Panc1 (cell line): ENCODE measurements around the gene SSH2.
A peak's percentile ranks its signal among the peaks of the same experiment; 100 is the strongest.

Source experiments
- CTCF ChIP-seq: fragments of 450-650 bp; IDR thresholded peaks from 2 replicates; pipeline ENCODE4 v1.5.1; 2017; ENCODE audit warnings: mild to moderate bottlenecking
- SIN3A ChIP-seq: IDR thresholded peaks from 2 replicates; pipeline ENCODE4 v1.6.1; 2012; ENCODE audit warnings: low read depth, mild to moderate bottlenecking, low read length, moderate library complexity, borderline replicate concordance; ENCODE audit not compliant: insufficient read depth

- TF ChIP-seq CTCF (peak; percentile 85), SIN3A (no peak)
Observed at GRCh38 chr17:29617125-29617480, 312.9 kb downstream of the SSH2 start.
